GM19043 (cell line): ENCODE measurements around the gene CYP27C1.

Experiments
- ATAC-seq: cut with Tn5 transposase; IDR thresholded peaks from one replicate; pipeline ENCODE4 v1.9.1; 2021; ENCODE audit warnings: low read depth; ENCODE audit not compliant: unreplicated experiment

Gene CYP27C1

DNA sequence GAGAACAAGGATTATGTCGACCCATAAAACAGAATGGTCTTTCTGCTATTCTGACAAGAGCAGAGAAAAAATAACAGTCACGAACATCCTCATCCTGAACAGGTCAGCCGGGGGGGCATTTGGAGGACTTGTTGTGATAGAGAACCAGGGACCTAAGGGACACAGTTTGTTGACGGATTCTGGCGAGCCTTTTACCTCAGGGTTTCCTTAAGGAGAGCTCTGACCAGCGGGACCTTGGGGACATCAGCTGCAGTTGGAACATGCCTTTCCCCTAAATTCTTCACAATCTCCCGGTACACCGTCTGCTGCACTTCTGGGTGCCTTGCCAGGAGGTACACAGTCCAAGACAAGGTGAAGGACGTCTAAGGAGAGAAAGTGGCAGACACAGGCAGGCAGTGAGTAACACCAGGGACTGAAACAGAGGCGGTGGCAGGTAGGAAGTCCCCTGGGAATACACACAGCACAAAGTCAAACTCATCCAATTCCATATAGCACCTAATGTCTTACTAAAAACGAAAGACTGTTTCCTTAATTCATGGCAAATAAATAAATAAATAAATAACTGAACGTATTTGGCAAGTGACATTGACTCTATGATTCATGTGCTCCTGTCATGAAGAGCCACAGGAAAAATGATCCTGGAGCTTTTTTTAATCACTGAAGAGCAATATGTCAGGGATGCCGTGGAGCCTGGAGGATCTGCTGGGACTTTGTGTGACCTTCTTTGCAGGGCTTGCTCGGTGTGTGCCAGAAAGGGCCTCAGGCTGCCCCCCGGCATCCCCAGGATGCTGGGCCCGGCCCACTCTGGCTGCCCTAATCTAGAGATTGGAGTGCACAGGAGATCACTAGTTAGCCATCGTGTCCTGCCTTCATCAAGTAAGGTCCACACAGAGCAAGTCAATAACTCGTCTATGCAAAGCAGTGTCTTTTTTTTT, 24.7 kb downstream of the CYP27C1 start:
- no peak for ATAC-seq

GRCh38 chr2:127194447-127194846, 25.7 kb downstream of the CYP27C1 start:
- no peak for ATAC-seq

- ATAC-seq, result no peak
These were observed 26.2 kb downstream of the CYP27C1 start for GRCh38 chr2:127193967-127194280.

GRCh38 chr2:127193164-127193966, 26.7 kb downstream of the CYP27C1 start:
- no peak for ATAC-seq

GRCh38 chr2:127191331-127192219, 28.5 kb downstream of the CYP27C1 start:
- no peak for ATAC-seq

- ATAC-seq, result no peak
These were observed 31.3 kb downstream of the CYP27C1 start for GRCh38 chr2:127188797-127189196.

DNA sequence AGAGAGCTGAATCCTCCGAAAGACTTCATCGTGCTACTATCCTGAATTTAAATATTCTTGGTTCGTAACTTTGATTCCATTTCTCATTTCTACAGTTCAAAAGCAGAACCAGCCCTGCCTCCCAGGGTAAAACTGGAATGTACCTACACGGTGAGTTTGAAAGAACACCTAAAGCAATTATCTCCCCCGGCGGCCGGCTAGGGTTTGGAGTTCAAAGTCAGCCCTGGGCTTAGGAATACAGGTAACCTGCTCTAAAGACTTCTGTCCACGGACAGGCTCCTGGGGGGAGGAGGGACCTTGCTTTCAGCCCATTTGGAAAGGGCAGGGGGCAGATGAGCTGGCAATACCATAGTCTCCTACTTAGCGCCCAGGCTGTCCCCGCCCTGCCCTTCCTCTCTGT, 32.3 kb downstream of the CYP27C1 start:
- ATAC-seq, result no peak

DNA sequence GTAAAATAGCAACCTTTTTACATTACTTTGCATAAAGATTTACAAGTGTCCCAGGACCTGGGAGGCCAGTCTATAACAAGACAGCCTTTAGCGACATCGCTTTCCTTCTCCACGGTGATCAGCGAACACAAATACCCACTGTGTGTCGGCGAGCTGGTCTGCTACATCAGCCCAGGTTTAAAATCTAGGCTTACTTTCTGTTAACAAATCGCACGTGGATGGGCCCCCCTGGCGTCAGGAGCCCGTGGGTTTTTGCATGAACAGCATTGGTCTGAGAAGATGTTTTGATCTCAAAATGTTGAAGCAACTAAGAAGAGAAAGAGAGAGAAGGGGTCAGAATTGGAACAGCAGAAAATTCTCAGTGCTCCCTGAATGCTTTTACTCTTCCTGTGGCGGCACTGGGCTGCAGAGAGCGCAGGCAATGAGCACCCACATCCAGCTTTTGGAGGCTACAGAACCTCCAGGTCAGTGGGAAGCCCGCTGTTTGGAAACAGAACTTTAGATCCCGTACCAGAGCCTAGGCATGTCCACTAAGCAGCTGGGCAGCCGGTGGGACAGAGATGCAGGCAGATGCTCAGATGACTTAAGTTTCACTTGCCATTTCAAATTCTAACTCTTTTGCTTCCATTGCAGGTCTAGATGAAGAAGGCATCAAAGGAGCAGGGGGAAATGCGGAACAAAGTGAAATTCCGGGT, 32.9 kb downstream of the CYP27C1 start:
- ATAC-seq, result no peak

GRCh38 chr2:127185705-127186104, 34.4 kb downstream of the CYP27C1 start:
- no peak for ATAC-seq

DNA sequence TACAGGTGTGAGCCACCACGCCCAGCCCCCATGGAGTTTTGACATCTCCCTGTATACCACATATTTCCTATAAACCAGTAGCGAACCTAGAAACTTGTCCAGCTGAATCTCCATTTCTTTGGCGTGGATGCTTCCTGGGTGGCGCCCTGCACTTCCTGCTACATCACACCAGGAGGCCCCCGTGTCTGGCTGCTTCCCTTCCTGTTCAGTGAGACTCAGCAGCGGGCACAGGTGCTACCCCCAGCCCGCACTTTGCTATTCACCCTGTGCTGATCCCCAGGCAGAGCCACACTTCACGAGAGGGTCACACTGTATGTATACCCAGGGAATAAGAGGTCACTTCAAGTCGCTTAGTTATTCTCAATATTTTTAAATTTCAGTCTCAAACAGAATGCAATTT, 35.0 kb downstream of the CYP27C1 start:
- ATAC-seq, result no peak

DNA sequence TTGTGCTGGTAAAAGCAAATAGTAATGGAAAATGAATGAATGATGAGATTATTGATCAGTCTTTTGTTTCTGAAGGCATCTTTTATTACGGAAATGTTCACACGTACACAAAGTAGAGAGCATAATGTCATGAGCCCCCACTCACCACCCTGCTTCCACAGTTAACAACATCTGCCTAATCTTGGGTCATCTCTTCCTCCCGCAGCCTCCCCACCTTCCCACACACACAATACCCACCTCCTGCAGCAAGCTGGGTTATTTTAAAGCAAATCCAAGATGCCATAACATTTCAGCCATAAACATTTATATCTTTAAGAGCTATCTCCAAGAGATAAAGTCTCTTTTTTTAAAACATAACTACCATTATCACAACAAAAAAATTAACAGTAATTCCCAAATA, 36.3 kb downstream of the CYP27C1 start:
- no peak for ATAC-seq

GRCh38 chr2:127182626-127183458, 37.3 kb downstream of the CYP27C1 start:
- no peak for ATAC-seq

DNA sequence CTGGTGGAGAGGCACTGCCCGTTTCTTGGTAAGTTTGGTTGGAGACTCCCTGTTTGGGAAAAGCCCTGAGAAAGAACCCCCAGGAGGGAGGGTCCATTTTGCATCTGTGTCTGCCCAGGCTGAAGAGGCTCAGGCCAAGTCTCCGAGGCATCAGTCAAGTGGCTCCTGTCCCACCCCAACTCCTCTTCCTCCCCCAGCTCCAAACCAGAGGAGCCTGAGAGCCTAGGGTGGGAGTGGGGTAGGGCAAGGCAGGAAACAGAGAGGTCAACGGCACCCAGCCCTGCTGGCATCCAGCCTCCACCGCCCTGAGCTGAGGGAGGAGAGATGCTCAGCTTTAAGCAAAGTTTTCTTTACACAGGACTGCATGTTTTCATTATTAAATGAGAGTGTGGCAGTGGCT, 38.2 kb downstream of the CYP27C1 start:
- no peak for ATAC-seq

- no peak for ATAC-seq
These were observed 40.3 kb downstream of the CYP27C1 start for GRCh38 chr2:127179766-127180165.

DNA sequence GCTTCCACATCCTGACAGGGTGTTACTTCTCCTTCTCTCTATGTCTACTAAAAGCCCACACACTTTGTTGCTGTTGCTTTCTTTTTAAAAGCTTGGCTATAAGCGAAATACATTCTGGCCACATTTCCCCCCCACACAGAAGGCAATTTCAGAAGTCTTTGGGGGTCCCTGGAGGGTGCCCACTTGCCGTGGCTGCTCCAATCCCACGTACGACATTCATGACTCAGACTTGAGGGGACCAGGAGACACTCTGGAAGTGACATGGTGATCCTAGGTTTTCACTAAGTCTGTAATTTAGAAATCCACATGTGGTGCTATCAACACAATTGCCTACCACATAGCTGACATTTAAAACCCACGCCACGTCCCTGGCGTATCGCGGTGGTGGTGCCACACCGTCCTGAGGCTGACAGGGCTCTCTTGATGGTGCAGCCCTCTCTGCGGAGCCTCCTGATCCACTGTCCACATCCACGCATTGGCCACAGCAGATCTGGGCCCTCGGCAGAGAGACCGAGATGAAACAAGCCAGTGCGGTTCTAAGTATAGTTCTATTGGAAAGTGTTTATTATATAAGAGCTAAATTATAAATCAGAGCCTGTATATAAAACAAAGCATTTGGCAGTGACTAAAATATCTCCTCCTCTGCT, 42.4 kb downstream of the CYP27C1 start:
- ATAC-seq, result no peak

GRCh38 chr2:127176371-127177311, 43.5 kb downstream of the CYP27C1 start:
- no peak for ATAC-seq

DNA sequence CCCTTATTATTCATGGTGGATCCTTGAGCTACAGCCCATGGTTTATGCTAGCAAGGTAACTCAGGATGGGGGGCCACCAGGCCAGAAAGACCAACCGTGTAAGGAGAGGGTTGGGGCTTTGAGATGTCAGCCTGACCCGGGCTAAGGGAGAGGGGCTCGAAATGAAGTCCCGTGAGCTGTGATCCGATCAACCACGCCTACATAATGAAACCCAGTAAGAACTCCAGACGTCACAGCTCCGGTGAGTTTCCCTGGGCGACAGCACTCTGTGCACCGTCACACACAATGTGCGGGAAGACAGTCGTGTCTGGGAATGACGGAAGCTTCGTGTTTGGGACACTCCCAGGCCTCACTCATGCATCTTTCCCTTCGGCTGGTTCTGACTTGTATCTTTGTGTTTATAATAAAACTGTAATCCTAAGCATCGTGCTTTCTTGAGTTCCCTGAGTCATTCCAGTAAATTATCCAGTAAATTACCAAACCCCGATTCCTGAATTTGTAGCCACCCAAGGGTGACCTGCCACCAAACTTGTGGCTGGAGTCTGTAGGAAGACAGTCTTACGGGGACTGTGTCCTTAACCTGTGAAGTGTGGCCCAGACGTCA, 44.2 kb downstream of the CYP27C1 start:
- ATAC-seq, result no peak
